ENCODE measurements around the gene ADRA2A.

Gene ADRA2A

GRCh38 chr10:111084366-111085255 is 7.8 kb downstream of the ADRA2A start:
- H3K27ac ChIP-seq: no peak overlapping the region
- TF ChIP-seq CTCF (conservative IDR thresholded peaks at IDR 0.05): no peak

- no peak overlapping the region for H3K27ac ChIP-seq
- TF ChIP-seq CTCF (conservative IDR thresholded peaks at IDR 0.05): no peak
Observed at GRCh38 chr10:111085690-111086353, 9.0 kb downstream of the ADRA2A start.

- TF ChIP-seq CTCF (conservative IDR thresholded peaks at IDR 0.05): no peak
- no peak overlapping the region for H3K27ac ChIP-seq
Observed at GRCh38 chr10:111086574-111086973, 9.7 kb downstream of the ADRA2A start.

- no peak overlapping the region for H3K27ac ChIP-seq
Observed at GRCh38 chr10:111087331-111087756, 10.5 kb downstream of the ADRA2A start.

GRCh38 chr10:111087968-111088505 is 11.2 kb downstream of the ADRA2A start:
- H3K27ac ChIP-seq: no peak overlapping the region
- no peak for TF ChIP-seq CTCF (conservative IDR thresholded peaks at IDR 0.05)

More at GRCh38 chr10:111087331-111087756, 10.5 kb downstream of the ADRA2A start:
- TF ChIP-seq CTCF (conservative IDR thresholded peaks at IDR 0.05): no peak

GRCh38 chr10:111089293-111089692 is 12.5 kb downstream of the ADRA2A start:
- no peak overlapping the region for H3K27ac ChIP-seq
- TF ChIP-seq CTCF (conservative IDR thresholded peaks at IDR 0.05): no peak

GRCh38 chr10:111091833-111092232 is 15.0 kb downstream of the ADRA2A start:
- no peak for TF ChIP-seq CTCF (conservative IDR thresholded peaks at IDR 0.05)

More at GRCh38 chr10:111091833-111092232, 15.0 kb downstream of the ADRA2A start:
- no peak overlapping the region for H3K27ac ChIP-seq
